Measurements from ENCODE around the gene SH2D6. TPM values are rescaled to one million over a fixed set of nuclear protein-coding genes. Genes with fewer than 3 reads are reported as not detected.

SH2D6 gene
- total RNA-seq, 1 donor from 2014 or later = not detected

- no peak overlapping the region for H3K4me3 ChIP-seq (ENCODE audit: low read depth, low read length)
- H3K27me3 ChIP-seq (ENCODE audit: control insufficient read depth, insufficient read depth, low read length) = no peaks in the 10 kb centered on the region
- no peaks in the 10 kb centered on the region for H3K36me3 ChIP-seq (ENCODE audit: control insufficient read depth, insufficient read depth, low read length)
- TF ChIP-seq CTCF (IDR thresholded peaks at IDR 0.05; ENCODE audit: insufficient read depth, low read length, poor library complexity, severe bottlenecking) = no peak
- DNase-seq (ENCODE audit: low read depth) = no peak
These were observed 19.4 kb upstream of the SH2D6 start for GRCh38 chr2:85399183-85399455.

- Histone ChIP-seq H3K4me3 (ENCODE audit: low read depth, low read length) (no peak overlapping the region), H3K36me3 (ENCODE audit: control insufficient read depth, insufficient read depth, low read length) (no peaks in the 10 kb centered on the region), H3K27me3 (ENCODE audit: control insufficient read depth, insufficient read depth, low read length) (no peaks in the 10 kb centered on the region)
- no peak for TF ChIP-seq CTCF (IDR thresholded peaks at IDR 0.05; ENCODE audit: insufficient read depth, low read length, poor library complexity, severe bottlenecking)
- no peak for DNase-seq (ENCODE audit: low read depth)
These were observed 18.5 kb upstream of the SH2D6 start for GRCh38 chr2:85400023-85400422.

GRCh38 chr2:85400541-85401463 lies 17.7 kb upstream of the SH2D6 start:
- no peaks in the 10 kb centered on the region for H3K27me3 ChIP-seq (ENCODE audit: control insufficient read depth, insufficient read depth, low read length)
- H3K4me3 ChIP-seq (ENCODE audit: low read depth, low read length) = no peak overlapping the region
- no peak for DNase-seq (ENCODE audit: low read depth)
- no peaks in the 10 kb centered on the region for H3K36me3 ChIP-seq (ENCODE audit: control insufficient read depth, insufficient read depth, low read length)
- no peak for TF ChIP-seq CTCF (IDR thresholded peaks at IDR 0.05; ENCODE audit: insufficient read depth, low read length, poor library complexity, severe bottlenecking)

DNA sequence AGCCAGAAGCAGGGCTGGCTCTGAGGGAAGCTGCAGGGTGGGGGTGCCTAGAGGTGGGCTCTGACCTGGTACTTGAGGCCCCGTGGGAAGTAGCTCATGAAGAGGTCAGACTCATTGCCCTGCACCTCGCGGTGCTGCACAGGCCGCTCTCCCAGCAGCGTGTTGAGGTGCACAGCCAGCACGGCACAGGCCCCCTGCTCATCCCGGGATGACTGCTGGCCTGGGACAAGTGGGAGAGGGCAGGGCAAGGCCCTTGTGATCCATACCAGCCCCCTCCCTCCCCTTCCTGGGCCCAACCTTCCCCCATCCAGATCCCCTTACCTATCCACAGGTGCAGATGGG lies 17.1 kb upstream of the SH2D6 start:
- H3K27me3 ChIP-seq (ENCODE audit: control insufficient read depth, insufficient read depth, low read length) = no peaks in the 10 kb centered on the region
- no peaks in the 10 kb centered on the region for H3K36me3 ChIP-seq (ENCODE audit: control insufficient read depth, insufficient read depth, low read length)
- no peak overlapping the region for H3K4me3 ChIP-seq (ENCODE audit: low read depth, low read length)
- no peak for DNase-seq (ENCODE audit: low read depth)
- no peak for TF ChIP-seq CTCF (IDR thresholded peaks at IDR 0.05; ENCODE audit: insufficient read depth, low read length, poor library complexity, severe bottlenecking)

DNA sequence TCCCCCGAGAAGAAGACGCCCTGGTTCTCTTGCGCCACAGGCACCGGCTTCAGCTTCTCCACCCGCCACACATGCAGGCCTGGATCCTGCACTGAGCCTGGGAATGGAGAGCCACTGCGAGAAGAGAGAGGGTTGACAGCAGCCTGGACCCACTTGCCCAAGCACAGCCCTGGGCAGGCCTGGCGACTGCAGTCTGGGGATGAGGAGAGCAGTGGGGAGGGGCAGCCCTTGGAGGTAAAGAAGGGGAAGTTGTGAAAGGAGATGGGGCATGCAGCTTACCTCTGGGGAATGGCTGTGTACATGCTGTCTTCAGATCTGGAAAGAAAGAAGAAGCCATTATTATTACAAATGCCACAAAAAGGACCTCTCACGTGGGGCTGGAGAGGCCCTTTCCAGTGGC lies 16.7 kb upstream of the SH2D6 start:
- H3K27me3 ChIP-seq (ENCODE audit: control insufficient read depth, insufficient read depth, low read length) = no peaks in the 10 kb centered on the region
- no peaks in the 10 kb centered on the region for H3K36me3 ChIP-seq (ENCODE audit: control insufficient read depth, insufficient read depth, low read length)
- no peak for TF ChIP-seq CTCF (IDR thresholded peaks at IDR 0.05; ENCODE audit: insufficient read depth, low read length, poor library complexity, severe bottlenecking)
- no peak overlapping the region for H3K4me3 ChIP-seq (ENCODE audit: low read depth, low read length)
- DNase-seq (ENCODE audit: low read depth) = no peak

All from kidney epithelial cell (primary cell).